Occipital lobe (tissue), 2 donors: ENCODE data around the gene P4HA2. TPM values are rescaled to one million over a fixed set of nuclear protein-coding genes. Genes with fewer than 3 reads are reported as not detected.

Source experiments
- DNase-seq: peaks from one replicate; lab custom pipeline; 2025; lab: John Stamatoyannopoulos, UW
- total RNA-seq: library from RNA; depleted of rRNA; stranded (reverse); fragments of >200 nt; gene quantifications from one replicate; pipeline ENCODE4 v1.2.3, GENCODE V29; 2014

The P4HA2 gene
- total RNA-seq, 1 donor from 2014 or later: 15.3 TPM

GRCh38 chr5:132224716-132225115 lies 2.9 kb downstream of the P4HA2 start:
- DNase-seq: no peak

- no peak for DNase-seq
These were observed 3.8 kb downstream of the P4HA2 start for GRCh38 chr5:132223861-132224260.

GRCh38 chr5:132222649-132223038 lies 5.0 kb downstream of the P4HA2 start:
- DNase-seq: no peak

- DNase-seq: no peak
These were observed 5.6 kb downstream of the P4HA2 start for GRCh38 chr5:132221781-132222648.

- no peak for DNase-seq
These were observed 7.2 kb downstream of the P4HA2 start for GRCh38 chr5:132220491-132220890.

- no peak for DNase-seq
These were observed 7.7 kb downstream of the P4HA2 start for GRCh38 chr5:132219981-132220380.

- DNase-seq: no peak
These were observed 8.2 kb downstream of the P4HA2 start for GRCh38 chr5:132219289-132219970.

- DNase-seq: no peak
These were observed 9.3 kb downstream of the P4HA2 start for GRCh38 chr5:132218321-132218720.

GRCh38 chr5:132215329-132215728 lies 12.3 kb downstream of the P4HA2 start:
- DNase-seq: peak; percentile 70

- no peak for DNase-seq
These were observed 13.2 kb downstream of the P4HA2 start for GRCh38 chr5:132214491-132214890.

GRCh38 chr5:132213666-132214065 lies 14.0 kb downstream of the P4HA2 start:
- no peak for DNase-seq

GRCh38 chr5:132211787-132212186 lies 15.9 kb downstream of the P4HA2 start:
- no peak for DNase-seq

GRCh38 chr5:132210944-132211343 lies 16.7 kb downstream of the P4HA2 start:
- no peak for DNase-seq

GRCh38 chr5:132209901-132210545 lies 17.6 kb downstream of the P4HA2 start:
- DNase-seq: no peak

GRCh38 chr5:132209131-132209530 lies 18.5 kb downstream of the P4HA2 start:
- no peak for DNase-seq

GRCh38 chr5:132207778-132208177 lies 19.9 kb downstream of the P4HA2 start:
- no peak for DNase-seq

GRCh38 chr5:132206782-132207181 lies 20.9 kb downstream of the P4HA2 start:
- no peak for DNase-seq

- no peak for DNase-seq
These were observed 22.1 kb downstream of the P4HA2 start for GRCh38 chr5:132205385-132206125.

- DNase-seq: peak; percentile 65
These were observed 23.1 kb downstream of the P4HA2 start for GRCh38 chr5:132204371-132205135.

- no peak for DNase-seq
These were observed 23.7 kb downstream of the P4HA2 start for GRCh38 chr5:132203916-132204315.

GRCh38 chr5:132203464-132203818 lies 24.2 kb downstream of the P4HA2 start:
- no peak for DNase-seq
